HG03280 (cell line): Measurements from ENCODE around the gene C17orf50.

Source experiments
- ATAC-seq: cut with Tn5 transposase; IDR thresholded peaks from one replicate; pipeline ENCODE4 v1.9.1; 2021; ENCODE audit warnings: mild to moderate bottlenecking, moderate library complexity; ENCODE audit not compliant: unreplicated experiment

The C17orf50 gene

DNA sequence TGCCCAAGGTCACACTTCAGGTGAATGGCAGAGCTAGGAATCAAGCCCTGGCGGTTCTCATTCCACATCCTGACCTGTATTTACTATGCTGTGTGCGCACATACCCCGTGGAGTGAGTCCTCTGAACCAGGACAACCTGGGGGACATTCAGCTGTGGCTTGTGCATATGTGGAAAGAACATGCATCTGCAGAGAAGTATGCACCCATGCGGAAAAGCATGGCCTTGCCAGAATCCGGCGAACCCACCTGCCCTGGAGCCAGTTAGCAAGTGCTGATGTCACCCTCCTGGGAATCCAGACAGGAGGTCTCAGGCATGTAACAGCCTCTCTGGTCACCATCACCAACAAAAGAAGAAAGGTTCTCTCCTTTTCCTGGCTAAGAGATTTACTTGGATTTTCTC, 27.3 kb upstream of the C17orf50 start:
- ATAC-seq = no peak

DNA sequence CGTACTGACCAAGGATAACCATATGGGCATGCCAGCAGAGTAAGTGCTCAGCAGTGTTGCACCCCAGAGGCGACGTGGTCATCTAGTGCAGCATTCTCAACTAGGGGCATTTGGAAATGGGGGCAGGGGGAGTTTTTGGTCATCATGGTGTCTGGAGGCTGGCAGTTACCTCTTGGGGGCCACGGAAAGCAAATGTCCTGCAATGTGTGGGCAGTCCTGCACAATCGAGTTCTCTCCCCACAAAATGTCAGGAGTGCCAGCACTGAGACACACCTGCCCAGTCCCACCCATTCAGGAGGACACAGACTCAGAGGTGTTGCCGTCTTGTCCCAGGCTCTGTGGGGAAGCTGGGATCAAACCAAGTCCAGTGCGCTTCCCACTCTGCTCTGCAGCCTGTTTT, 26.3 kb upstream of the C17orf50 start:
- ATAC-seq = no peak

DNA sequence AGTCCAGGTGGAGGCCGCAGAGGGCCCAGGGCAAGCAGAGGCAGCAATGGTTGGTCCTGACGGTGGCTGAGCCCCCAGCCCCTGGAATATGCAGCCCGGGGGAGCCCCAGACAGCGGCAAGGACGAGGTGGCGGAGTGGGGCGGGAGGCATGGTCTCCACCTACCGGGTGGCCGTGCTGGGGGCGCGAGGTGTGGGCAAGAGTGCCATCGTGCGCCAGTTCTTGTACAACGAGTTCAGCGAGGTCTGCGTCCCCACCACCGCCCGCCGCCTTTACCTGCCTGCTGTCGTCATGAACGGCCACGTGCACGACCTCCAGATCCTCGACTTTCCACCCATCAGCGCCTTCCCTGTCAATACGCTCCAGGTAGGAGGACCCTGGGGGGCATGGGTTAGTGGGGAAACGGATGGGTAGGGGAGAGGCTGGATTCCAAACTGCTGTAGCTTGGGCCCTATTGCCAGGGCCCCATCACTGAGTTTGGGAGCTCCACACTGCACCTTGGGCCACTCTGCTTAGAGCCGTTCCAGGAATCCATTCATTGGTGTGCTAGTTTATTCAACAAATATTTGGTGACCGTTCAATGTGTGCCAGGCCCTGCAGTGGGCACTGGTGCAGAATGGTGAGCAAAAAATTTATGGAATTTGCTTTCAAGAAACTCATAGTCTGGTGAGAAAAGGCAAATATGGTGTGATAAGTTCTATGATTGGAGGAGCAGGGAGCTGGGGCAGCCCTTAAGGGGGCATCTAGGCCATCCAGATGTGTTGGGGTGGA, 25.5 kb upstream of the C17orf50 start:
- no peak for ATAC-seq

DNA sequence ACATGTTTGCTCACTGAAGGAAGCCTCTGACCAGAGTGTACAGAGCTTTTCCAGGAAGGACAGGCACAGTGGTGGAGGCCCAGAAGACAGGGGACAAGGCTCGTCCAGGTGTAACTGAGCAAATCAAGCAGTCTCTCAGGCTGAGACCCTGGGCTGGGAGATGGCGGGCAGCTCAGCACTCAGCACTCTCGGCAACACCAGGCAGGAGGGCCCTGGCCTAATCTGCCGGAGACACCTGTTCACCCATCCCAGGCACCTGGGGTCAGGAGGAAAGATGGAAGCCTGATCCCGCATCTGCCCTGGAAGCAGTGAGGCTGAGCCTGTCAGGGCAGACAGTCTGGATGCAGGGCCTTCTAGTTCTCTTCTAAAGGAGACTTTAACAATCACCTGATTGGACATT, 24.5 kb upstream of the C17orf50 start:
- ATAC-seq = no peak

DNA sequence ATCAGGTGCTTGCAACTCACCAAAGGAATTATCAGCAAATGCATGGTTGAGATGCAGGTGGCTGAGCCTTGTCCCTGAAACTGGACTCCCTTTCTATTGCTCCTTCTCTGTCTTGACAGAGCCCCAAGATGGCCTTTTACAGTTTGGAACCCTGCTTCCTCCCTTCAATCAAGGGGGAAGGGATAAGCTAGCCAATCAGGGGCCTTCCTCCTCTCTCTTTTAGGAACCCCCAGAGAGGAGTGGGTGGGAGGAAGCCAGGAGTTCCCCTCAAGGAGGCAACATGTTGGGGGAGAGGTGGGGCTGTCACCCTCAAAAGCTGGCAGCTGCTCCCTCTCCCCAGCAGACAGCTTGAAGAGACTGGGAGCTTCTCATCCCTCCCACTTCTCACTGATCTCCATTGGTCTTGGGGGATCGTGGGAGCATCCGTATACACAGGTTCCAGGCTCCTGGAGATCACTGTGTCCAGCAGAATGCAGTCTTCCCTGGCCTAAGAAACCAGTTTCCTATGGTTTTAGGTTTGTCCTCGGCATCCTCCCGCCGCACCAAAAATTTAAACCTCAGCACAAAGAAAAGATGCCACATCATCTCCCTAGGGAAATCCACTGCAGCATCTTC, 22.1 kb upstream of the C17orf50 start:
- ATAC-seq = no peak

DNA sequence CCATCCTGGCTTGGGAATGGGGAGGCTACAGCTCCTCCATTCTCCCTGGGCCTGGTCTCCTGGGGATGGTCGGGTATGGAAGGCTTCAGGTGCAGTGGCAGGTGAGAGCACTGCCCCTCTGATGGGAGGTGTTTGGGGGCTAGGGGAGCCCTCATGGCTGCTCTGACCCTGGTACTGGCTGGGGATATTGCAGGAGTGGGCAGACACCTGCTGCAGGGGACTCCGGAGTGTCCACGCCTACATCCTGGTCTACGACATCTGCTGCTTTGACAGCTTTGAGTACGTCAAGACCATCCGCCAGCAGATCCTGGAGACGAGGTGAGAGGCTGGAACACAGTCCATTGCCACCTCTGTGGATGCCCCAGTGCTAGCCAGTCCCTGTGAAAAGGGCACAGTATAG, 20.5 kb upstream of the C17orf50 start:
- ATAC-seq = no peak

DNA sequence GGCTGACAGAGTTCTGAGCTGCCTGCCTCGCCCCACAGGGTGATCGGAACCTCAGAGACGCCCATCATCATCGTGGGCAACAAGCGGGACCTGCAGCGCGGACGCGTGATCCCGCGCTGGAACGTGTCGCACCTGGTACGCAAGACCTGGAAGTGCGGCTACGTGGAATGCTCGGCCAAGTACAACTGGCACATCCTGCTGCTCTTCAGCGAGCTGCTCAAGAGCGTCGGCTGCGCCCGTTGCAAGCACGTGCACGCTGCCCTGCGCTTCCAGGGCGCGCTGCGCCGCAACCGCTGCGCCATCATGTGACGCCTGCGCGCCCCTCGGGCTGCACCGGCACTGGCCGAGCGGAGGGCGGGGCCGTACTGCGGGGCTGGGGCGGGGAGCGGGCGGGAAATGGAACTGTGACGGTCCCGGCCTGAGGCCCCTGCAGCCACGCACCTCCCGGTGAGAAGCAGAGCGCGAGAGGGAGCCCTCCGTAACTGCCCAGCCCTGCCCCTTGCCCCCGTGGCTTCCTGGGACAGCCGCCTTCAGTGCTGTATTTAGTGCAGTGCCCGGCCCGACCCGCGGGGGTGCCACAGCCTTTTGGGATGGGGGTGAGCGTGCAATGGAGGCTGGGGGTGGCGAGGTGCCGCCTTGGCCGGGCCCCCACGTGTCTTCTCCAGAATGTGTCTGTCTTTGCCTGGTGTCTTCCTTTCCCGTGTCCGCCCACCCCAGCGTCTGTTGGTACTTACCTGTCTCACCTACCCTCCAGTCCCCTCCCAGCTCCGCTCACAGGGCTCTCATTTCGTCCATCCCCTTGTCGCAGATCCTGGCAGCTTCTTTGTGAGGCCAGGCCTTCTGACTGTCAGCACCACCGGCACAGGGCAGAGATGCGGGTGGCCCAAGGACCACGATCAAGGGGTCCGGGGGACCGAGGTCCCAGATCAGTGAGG, 19.4 kb upstream of the C17orf50 start:
- no peak for ATAC-seq

DNA sequence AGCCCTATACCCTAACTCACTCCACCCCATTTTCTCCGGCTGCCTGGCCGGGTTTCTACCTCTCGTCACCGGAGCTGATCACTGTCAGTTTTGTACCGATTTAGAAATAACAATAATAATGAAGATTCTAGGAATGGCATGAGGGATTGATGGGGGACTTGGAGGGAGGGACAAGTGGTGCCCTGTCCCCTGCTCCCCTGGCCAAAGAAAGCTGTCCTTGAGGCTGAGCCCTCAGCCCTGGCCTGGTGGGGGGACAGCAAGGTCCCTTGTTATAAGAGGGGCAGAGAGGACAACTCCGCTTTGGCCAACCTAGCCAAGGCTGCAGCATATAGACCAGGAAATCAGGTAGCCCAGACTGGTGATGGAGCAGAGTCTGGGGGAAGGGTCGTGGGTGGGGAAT, 18.2 kb upstream of the C17orf50 start:
- ATAC-seq = no peak

DNA sequence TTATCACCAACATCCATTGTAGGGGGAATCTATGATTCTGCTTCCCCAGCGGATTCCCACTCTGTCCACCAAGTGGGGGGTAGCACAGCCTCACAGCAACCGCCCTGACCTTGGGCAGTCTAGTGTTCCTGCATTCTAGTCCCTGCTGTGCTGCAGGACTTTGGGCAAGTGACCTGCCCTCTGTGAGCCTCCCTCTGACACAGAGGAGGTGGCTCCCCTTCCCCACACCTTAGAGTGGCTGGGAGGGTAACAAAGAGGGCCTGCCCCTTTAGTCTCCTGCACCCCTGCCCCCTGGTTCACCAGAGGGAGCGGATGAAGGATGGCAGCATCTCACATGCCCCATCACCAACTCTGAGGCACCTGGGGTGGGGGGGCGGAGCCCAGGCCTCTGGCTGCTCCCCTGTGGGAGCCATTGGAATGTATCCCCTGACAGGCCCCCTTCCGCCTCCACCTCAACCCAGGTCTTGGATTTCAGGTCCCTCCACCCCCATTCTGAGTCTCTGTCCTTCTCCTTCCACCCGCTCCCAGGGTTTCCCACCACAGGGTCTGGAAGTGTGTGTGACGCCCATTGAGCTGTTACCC, 17.7 kb upstream of the C17orf50 start:
- ATAC-seq = no peak

DNA sequence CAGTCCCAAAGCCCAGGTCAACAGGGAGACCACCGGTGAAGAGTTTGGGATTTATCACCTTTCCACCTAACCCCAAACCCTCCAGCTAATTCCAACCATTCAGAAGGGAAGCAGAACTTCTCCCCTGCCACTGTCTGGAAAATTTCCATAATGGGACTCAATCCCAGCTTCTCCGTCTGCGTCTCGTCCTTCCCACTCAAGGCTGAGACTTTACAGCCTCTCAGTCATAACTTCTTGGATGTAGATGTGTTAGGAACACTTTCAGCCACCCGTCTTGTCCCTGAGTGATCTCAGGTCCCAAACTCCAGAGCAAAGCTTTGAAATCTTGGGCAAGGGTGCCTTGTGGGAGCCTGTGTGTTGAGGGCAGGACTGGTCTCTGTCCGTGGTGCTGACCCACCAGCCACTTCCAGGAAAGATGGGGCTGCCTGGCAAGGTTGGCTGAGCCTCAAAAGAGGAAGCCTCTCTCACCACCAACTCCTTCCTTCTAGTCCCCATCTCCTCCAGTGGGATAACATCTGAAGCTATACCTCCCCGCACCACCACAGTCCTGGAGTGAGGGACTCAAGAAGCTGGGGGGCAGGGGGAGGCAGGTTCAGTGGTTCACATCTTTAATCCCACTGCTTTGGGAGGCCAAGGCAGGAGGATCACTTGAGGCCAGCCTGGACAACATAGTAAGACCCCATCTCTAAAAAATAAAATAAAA, 16.9 kb upstream of the C17orf50 start:
- no peak for ATAC-seq

DNA sequence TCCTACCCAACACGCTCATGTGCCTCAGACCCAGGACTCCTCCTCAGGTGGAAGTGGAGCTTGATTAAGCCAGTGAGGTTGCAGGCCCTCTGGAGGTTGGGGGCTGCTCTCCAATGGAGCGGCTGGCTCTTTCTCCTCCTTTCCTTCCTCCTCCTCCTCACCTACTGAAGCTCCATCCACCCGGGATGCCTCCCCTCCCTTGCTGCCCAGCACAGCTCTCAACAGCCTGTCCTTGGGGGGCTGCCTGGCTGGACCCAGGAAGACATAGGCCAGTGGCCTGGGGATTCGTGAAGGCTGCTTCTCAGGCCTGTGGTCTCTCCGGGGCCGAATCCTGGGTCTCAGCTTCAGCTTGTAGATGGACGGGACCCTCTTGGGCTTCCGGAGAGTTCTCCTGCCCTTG, 15.9 kb upstream of the C17orf50 start:
- ATAC-seq = no peak

DNA sequence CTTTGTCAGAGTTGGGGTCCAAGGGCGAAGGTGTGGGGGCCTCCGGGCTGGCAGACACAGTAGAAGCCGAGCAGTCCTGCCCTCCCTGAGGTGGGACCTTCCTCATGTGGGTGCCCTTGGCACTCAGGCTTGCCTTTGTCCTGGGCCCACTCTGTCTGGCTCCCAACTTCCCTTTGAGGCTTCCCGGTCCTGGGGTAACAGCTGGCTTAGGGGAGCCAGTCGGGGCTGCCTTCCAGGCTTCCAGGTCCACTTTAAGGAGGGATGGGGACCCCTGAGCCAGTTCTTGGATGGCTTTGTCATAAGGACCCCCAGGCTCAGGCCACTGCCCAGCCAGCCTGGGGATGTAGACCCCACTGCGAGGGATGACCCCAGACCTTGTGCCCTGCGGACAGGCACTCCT, 15.4 kb upstream of the C17orf50 start:
- no peak for ATAC-seq

DNA sequence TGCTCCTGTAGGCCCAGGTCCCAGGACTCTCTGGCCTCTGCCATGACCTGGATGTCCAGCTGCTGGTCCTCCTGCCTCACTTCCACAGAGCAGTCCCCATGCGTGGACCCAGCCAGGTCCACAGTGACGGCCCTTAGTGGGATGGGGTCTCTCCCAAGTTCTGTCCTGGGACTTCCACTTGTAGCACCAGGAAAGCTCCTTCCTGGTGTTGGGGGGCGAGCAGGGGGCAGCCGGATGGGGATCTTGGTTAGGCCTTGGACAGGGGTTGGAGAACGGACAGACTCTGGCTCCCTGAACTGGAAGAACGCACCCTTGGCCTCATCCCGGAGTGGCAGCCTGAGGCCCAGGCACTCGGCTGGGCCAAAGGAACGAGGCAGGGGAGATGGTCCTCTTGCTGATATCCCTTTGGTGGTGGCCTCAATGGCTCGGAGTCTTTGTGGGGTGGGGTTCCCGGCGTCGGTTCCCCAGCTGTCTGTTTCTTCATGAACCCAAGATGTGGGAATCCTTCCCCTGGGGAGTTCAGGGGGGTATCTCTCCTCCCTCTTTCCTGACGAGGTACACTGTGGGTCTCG, 14.9 kb upstream of the C17orf50 start:
- no peak for ATAC-seq

DNA sequence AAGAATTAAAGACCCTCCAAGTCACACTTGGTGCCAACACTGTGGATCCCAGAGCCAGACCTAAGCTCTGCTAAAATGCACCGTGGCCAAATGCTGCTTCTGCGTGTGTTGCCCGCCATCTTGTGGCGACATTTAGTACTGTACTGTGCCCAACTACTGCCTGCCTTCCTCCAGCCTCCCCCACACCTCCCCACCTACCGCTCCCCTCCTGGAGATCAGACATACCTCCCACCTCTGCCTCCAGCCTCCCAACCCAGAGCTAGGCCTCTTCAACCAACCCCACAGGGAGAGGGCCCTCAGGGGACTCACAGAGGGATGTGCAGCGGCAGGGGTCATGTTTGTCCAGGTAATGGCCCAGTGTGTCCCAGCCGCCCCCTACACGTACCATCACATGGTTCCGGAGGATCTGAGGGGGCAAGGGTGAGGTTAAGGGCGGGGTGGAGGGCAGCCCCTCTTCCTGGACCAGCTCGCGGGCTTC, 13.1 kb upstream of the C17orf50 start:
- ATAC-seq = no peak

DNA sequence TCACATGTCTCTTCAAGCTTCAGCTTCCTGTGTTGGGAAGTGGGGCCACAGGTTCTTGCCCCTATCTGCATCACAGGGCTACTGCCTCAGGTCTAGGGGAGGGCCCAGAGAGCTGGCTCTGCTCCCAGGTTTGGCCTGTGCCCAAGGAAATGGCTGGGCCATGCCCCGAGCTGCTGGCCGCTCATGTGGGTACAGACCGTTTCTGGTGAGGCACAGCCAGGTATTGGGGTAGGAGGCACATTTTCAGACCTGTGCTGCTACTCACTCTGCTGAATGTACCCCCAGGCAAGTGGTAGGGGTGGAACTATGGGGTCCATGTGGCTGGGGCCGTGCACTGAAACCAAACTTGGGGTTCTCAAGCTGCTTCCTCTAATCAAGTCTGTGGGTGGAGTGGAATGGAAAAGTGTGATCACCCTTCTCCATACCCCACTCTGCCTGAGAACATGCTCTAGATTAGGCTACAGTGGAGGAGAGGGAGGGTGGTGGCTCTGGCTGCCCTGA, 12.3 kb upstream of the C17orf50 start:
- ATAC-seq = no peak

DNA sequence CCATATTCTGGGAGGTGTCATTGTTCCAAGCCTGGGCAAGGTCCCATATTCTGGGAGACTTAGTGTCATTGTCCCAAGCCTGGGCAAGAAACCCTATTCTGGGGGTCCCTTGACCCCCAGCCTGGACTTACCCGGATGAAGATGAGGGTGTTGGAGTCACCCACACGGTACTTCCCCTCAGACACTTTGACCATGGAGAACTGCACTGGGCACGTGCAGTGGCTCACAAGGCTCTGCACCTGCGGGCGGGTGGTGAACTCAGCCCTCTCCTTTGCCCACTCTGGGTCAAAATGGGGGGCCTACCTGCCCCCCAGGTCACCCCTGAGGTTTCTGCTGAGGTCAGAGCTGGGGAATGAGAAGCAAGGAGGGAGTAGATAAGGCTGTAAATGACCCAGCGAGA, 11.7 kb upstream of the C17orf50 start:
- no peak for ATAC-seq

DNA sequence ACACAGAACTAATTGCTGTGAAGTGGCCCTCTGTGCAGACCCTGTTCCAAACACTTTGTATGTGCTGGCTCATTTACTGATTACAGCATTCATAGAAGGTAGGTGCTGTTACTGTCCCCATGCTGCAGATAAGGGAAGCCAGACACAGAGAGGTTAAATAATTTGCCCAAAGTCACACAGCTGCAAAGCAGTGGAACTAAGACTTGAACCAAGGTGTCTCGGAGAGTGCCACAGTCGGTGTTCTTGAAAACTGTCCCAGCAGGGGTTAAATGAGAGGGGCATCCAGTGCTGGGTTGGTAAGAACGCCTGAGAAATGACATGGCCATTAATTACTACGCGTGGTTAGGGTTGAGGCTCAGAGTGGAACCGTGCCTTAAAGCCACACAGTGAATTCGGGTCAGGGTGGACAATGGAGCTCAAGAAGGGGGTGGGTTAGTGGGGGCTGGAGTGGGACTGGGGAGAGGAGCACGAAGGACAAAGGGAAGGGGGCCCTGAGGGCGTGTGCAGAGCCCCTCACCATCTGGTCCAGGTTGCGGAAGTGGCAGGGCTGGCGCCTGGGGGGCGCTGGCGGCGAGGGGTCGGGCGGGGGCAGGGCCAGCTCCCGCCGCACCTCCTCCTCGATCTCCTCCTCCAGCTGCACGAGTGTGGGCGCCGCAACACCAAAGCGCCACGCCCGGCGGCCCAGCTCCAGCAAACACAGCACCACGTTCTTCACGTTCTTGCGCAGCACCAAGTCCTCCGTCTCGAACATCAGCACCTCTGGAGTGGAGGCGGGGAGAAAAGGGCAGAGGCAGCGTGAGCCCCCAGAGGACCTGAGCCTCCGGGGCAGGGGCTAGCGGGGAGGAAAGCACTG, 10.9 kb upstream of the C17orf50 start:
- no peak for ATAC-seq

DNA sequence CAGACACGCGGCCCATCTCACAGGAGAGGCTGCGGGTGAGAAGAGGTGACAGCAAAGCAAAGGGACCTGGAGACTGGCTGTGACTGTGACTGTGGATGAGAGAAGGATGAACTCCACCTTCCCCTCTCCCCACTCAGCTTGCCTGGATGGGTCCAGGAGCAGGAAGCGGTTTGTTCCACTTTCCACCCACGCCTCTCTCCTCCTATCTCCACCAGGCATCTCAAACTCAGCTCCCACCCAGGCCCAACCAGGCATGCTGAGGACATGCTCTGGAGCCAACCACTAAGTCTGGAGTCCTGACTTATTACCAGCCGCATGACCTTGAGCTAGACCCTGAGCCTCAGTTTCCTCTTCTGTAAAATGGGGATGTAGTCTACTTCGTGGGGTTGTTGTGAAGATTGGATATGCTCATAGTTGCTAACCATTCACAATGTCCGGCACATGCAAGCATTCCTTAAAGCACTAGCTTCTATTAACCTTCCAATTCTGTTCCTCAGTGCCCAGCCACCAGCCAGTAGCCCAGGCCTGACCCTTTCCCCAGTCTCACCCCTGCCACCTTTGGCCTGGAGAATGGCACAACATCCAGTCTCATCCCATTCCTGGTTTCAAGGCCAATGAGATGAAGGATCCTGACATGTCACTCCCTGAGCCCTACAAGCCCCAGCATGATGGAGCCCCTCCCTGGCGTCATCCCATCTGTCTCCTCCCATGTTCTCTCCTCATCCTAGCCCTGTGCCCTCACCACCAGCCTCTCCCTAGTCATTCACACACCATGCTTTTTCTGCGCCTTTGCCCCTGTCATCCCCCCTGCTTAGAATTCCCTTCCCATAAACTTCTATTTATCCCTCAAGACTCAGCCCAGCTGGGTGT, 9.9 kb upstream of the C17orf50 start:
- no peak for ATAC-seq
